SK-N-SH treated with all-trans-retinoic acid at 6 μM for 48 hours (cell line): ENCODE measurements around the gene KIF22.
"Not testable (repeated sequence)": the region's sequence is repeated elsewhere in the genome, so short reads cannot be mapped to it uniquely, and the experiment has no call there.

Experiments
- ATAC-seq: fragments of 200-7000 bp; cut with Tn5 transposase; 3 replicates; pipeline ENCODE4 v1.9.1; 2020; ENCODE audit warnings: mild to moderate bottlenecking, moderate library complexity
- ARNTL ChIP-seq: fragments of 450-650 bp; formaldehyde crosslinking; IDR thresholded peaks from 2 replicates; pipeline ENCODE4 v1.5.0; 2020; ENCODE audit warnings: low read depth, mild to moderate bottlenecking, moderate library complexity, borderline replicate concordance
- BACH2 ChIP-seq: fragments of 250-450 bp; sonication (Bioruptor Pico); IDR thresholded peaks from 2 replicates; pipeline ENCODE4 v1.9.0; 2021; ENCODE audit warnings: mild to moderate bottlenecking, borderline replicate concordance
- CSDC2 ChIP-seq: fragments of 250-450 bp; sonication (Bioruptor Pico); IDR thresholded peaks from 2 replicates; pipeline ENCODE4 v1.5.0; 2020; ENCODE audit warnings: mild to moderate bottlenecking, moderate library complexity
- ESRRG ChIP-seq: fragments of 250-450 bp; sonication (Bioruptor Pico); IDR thresholded peaks from 2 replicates; pipeline ENCODE4 v1.6.1; 2021; ENCODE audit warnings: mild to moderate bottlenecking
- GLIS3 ChIP-seq: fragments of 250-450 bp; sonication (Bioruptor Pico); IDR thresholded peaks from 2 replicates; pipeline ENCODE4 v1.5.0; 2020; ENCODE audit warnings: mild to moderate bottlenecking, moderate library complexity
- ISL1 ChIP-seq: fragments of 250-450 bp; sonication (Bioruptor Pico); IDR thresholded peaks from 2 replicates; pipeline ENCODE4 v2.1.2; 2022; ENCODE audit warnings: mild to moderate bottlenecking, moderate library complexity
- OSR1 ChIP-seq: fragments of 250-450 bp; sonication (Bioruptor Pico); IDR thresholded peaks from 2 replicates; pipeline ENCODE4 v1.8.0; 2022; ENCODE audit warnings: moderate library complexity, mild to moderate bottlenecking, inconsistent platforms
- PPARA ChIP-seq: fragments of 250-450 bp; sonication (Bioruptor Pico); IDR thresholded peaks from 2 replicates; pipeline ENCODE4 v1.5.0; 2020; ENCODE audit warnings: mild to moderate bottlenecking, borderline replicate concordance
- SNAI2 ChIP-seq: fragments of 250-450 bp; sonication (Bioruptor Pico); IDR thresholded peaks from 2 replicates; pipeline ENCODE4 v1.5.0; 2020; ENCODE audit warnings: mild to moderate bottlenecking, moderate library complexity
- TCF4 ChIP-seq: fragments of 250-450 bp; sonication (Bioruptor Pico); IDR thresholded peaks from 2 replicates; pipeline ENCODE4 v1.8.0; 2021; ENCODE audit warnings: mild to moderate bottlenecking, moderate library complexity, borderline replicate concordance
- TOX ChIP-seq: fragments of 250-450 bp; sonication (Bioruptor Pico); IDR thresholded peaks from 2 replicates; pipeline ENCODE4 v1.8.0; 2021; ENCODE audit warnings: mild to moderate bottlenecking, moderate library complexity, borderline replicate concordance
- ZC3H10 ChIP-seq: fragments of 250-450 bp; sonication (Bioruptor Pico); IDR thresholded peaks from 2 replicates; pipeline ENCODE4 v1.5.1; 2021; ENCODE audit warnings: mild to moderate bottlenecking, moderate library complexity
- ZFP3 ChIP-seq: fragments of 250-450 bp; sonication (Bioruptor Pico); IDR thresholded peaks from 2 replicates; pipeline ENCODE4 v1.5.0; 2020; ENCODE audit warnings: mild to moderate bottlenecking, moderate library complexity
- ZFP30 ChIP-seq: fragments of 450-650 bp; formaldehyde crosslinking; IDR thresholded peaks from 2 replicates; pipeline ENCODE4 v1.5.0; 2022; ENCODE audit warnings: mild to moderate bottlenecking, moderate library complexity
- ZNF565 ChIP-seq: fragments of 450-650 bp; formaldehyde crosslinking; conservative IDR thresholded peaks from 2 replicates; pipeline ENCODE4 v1.5.0; 2020; ENCODE audit warnings: low read depth, mild to moderate bottlenecking, moderate library complexity
- ZNF70 ChIP-seq: fragments of 450-650 bp; formaldehyde crosslinking; IDR thresholded peaks from 2 replicates; pipeline ENCODE4 v1.5.0; 2020; ENCODE audit warnings: mild to moderate bottlenecking, moderate library complexity
- ZNF8 ChIP-seq: fragments of 450-650 bp; formaldehyde crosslinking; IDR thresholded peaks from 2 replicates; pipeline ENCODE4 v1.5.0; 2020; ENCODE audit warnings: mild to moderate bottlenecking, moderate library complexity
- TF ChIP-seq, protein P1 (sequence below): fragments of 250-450 bp; sonication (Bioruptor Pico); IDR thresholded peaks from 2 replicates; pipeline ENCODE4 v1.8.0; 2020; ENCODE audit warnings: mild to moderate bottlenecking, moderate library complexity, borderline replicate concordance
- TF ChIP-seq, protein P2 (sequence below): fragments of 250-450 bp; sonication (Bioruptor Pico); IDR thresholded peaks from 2 replicates; pipeline ENCODE4 v1.5.1; 2021; ENCODE audit warnings: mild to moderate bottlenecking, moderate library complexity
- TF ChIP-seq, protein P3 (sequence below): fragments of 250-450 bp; sonication (Bioruptor Pico); IDR thresholded peaks from 2 replicates; pipeline ENCODE4 v1.5.1; 2020; ENCODE audit warnings: low read depth, mild to moderate bottlenecking, moderate library complexity
- TF ChIP-seq, protein P4 (sequence below): fragments of 250-450 bp; sonication (Bioruptor Pico); IDR thresholded peaks from 2 replicates; pipeline ENCODE4 v1.5.0; 2020; ENCODE audit warnings: mild to moderate bottlenecking, moderate library complexity

The KIF22 gene

DNA sequence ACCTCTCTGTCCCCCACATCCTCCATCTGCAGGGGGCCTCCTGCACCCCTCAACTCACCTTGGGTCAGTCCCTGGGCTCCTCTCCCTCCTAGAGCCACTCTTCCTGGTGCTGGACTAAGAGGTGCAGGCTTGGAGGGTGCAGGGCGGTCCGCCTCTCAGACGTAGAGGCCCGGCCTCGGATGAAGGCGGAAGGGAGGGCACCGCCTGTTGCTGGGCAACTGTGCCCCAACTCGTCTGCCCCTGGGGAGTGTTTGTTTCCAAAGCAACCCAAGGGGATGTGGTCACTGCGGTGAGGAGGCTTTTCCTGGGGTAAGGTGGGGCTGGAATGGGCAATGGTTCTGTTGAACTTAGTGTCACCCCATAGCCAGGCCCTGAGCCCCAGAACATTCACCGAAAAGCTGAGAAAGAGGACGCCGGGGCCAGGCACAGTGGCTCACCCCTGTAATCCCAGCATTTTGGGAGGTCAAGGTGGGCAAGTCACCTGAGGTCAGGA lies 44.7 kb upstream of the KIF22 start, which contains the start of gene C16orf54:
C16orf54 (minus strand) TSS at position 138 of the 493 bp plus-strand sequence. CDS start 1,039 bp downstream, outside the sequence.
- TF ChIP-seq GLIS3 (no peak), ZC3H10 (no peak), OSR1 (CRISPR knock-in tag) (no peak), ESRRG (CRISPR knock-in tag) (no peak), ZNF8 (CRISPR knock-in tag) (no peak), PPARA (no peak), TOX (CRISPR knock-in tag) (no peak), ZFP3 (CRISPR knock-in tag) (no peak), SNAI2 (CRISPR knock-in tag) (no peak), BACH2 (CRISPR knock-in tag) (no peak), ISL1 (CRISPR knock-in tag) (no peak), ZNF70 (CRISPR knock-in tag) (no peak), ZNF565 (CRISPR knock-in tag) (no peak)
- TF ChIP-seq, protein P1, sequence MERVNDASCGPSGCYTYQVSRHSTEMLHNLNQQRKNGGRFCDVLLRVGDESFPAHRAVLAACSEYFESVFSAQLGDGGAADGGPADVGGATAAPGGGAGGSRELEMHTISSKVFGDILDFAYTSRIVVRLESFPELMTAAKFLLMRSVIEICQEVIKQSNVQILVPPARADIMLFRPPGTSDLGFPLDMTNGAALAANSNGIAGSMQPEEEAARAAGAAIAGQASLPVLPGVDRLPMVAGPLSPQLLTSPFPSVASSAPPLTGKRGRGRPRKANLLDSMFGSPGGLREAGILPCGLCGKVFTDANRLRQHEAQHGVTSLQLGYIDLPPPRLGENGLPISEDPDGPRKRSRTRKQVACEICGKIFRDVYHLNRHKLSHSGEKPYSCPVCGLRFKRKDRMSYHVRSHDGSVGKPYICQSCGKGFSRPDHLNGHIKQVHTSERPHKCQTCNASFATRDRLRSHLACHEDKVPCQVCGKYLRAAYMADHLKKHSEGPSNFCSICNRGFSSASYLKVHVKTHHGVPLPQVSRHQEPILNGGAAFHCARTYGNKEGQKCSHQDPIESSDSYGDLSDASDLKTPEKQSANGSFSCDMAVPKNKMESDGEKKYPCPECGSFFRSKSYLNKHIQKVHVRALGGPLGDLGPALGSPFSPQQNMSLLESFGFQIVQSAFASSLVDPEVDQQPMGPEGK (CRISPR knock-in tag), result no peak
- TF ChIP-seq, protein P2, sequence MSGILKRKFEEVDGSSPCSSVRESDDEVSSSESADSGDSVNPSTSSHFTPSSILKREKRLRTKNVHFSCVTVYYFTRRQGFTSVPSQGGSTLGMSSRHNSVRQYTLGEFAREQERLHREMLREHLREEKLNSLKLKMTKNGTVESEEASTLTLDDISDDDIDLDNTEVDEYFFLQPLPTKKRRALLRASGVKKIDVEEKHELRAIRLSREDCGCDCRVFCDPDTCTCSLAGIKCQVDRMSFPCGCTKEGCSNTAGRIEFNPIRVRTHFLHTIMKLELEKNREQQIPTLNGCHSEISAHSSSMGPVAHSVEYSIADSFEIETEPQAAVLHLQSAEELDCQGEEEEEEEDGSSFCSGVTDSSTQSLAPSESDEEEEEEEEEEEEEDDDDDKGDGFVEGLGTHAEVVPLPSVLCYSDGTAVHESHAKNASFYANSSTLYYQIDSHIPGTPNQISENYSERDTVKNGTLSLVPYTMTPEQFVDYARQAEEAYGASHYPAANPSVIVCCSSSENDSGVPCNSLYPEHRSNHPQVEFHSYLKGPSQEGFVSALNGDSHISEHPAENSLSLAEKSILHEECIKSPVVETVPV (CRISPR knock-in tag), result no peak
- TF ChIP-seq, protein P3, sequence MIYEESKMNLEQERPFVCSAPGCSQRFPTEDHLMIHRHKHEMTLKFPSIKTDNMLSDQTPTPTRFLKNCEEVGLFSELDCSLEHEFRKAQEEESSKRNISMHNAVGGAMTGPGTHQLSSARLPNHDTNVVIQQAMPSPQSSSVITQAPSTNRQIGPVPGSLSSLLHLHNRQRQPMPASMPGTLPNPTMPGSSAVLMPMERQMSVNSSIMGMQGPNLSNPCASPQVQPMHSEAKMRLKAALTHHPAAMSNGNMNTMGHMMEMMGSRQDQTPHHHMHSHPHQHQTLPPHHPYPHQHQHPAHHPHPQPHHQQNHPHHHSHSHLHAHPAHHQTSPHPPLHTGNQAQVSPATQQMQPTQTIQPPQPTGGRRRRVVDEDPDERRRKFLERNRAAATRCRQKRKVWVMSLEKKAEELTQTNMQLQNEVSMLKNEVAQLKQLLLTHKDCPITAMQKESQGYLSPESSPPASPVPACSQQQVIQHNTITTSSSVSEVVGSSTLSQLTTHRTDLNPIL, result no peak
- ATAC-seq, result no peak

DNA sequence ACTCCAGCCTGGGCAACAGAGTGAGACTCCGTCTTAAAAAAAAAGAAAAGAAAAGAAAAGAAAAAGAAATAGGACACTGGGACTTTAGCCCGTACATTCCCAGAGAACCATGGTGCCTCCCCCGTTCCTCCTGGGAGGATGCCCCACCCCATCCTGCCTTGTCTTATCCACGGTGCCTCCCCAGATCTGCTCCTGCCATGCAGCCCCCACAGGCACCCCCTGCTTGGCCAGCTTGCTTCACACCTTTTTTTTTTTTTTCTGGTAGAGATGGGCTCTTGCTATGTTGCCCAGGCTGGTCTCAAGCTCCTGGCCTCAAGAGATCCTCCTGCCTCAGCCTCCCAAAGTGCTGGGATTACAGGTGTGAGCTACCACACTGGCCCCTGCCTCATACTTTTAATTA lies 44.0 kb upstream of the KIF22 start:
- not testable (repeated sequence) for ATAC-seq

DNA sequence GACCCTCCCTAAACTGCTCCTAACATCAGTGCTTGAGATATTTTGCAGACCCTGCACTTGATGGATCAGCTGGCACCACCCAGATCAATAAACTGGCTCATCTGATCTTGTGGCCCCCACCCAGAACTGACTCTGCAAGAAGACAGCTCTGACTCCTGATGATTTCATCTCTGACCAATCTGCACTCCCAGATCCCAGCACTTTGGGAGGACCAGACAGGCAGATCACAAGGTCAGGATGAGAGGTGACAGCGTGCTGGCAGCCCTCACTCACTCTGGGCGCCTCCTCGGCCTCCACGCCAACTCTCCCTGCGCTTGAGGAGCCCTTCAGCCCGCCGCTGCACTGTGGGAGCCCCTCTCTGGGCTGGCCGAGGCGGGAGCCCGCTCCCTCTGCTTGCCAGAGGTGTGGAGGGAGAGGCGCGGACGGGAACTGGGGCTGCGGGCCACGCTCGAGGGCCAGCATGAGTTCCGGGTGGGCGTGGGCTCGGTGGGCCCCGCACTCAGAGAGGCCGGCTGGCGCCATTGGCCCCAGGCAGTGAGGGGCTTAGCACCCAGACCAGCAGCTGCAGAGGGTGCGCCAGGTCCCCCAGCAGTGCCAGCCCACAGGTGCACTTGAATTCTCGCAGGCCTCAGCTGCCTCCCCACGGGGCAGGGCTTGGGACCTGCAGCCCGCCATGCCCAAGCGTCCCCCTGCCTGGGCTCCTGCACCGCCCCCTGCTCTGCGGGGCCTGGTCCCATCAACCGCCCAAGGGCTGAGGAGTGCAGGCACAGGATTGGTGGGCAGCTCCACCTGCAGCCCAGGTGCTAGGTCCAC lies 42.4 kb upstream of the KIF22 start:
- TF ChIP-seq ISL1 (CRISPR knock-in tag) (no peak), TCF4 (no peak), ZNF8 (CRISPR knock-in tag) (no peak), TOX (CRISPR knock-in tag) (no peak), ARNTL (CRISPR knock-in tag) (no peak), ZFP3 (CRISPR knock-in tag) (no peak), ZNF565 (CRISPR knock-in tag) (no peak), ZC3H10 (no peak), OSR1 (CRISPR knock-in tag) (no peak), ZFP30 (no peak), BACH2 (CRISPR knock-in tag) (no peak), ESRRG (CRISPR knock-in tag) (no peak), PPARA (no peak), SNAI2 (CRISPR knock-in tag) (no peak), CSDC2 (CRISPR knock-in tag) (no peak)
- TF ChIP-seq, protein P4, sequence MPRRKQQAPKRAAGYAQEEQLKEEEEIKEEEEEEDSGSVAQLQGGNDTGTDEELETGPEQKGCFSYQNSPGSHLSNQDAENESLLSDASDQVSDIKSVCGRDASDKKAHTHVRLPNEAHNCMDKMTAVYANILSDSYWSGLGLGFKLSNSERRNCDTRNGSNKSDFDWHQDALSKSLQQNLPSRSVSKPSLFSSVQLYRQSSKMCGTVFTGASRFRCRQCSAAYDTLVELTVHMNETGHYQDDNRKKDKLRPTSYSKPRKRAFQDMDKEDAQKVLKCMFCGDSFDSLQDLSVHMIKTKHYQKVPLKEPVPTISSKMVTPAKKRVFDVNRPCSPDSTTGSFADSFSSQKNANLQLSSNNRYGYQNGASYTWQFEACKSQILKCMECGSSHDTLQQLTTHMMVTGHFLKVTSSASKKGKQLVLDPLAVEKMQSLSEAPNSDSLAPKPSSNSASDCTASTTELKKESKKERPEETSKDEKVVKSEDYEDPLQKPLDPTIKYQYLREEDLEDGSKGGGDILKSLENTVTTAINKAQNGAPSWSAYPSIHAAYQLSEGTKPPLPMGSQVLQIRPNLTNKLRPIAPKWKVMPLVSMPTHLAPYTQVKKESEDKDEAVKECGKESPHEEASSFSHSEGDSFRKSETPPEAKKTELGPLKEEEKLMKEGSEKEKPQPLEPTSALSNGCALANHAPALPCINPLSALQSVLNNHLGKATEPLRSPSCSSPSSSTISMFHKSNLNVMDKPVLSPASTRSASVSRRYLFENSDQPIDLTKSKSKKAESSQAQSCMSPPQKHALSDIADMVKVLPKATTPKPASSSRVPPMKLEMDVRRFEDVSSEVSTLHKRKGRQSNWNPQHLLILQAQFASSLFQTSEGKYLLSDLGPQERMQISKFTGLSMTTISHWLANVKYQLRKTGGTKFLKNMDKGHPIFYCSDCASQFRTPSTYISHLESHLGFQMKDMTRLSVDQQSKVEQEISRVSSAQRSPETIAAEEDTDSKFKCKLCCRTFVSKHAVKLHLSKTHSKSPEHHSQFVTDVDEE (CRISPR knock-in tag), result no peak
- TF ChIP-seq, protein P2 (CRISPR knock-in tag), result no peak
- TF ChIP-seq, protein P3, result no peak
- TF ChIP-seq, protein P1 (CRISPR knock-in tag), result no peak
- no peak for ATAC-seq

DNA sequence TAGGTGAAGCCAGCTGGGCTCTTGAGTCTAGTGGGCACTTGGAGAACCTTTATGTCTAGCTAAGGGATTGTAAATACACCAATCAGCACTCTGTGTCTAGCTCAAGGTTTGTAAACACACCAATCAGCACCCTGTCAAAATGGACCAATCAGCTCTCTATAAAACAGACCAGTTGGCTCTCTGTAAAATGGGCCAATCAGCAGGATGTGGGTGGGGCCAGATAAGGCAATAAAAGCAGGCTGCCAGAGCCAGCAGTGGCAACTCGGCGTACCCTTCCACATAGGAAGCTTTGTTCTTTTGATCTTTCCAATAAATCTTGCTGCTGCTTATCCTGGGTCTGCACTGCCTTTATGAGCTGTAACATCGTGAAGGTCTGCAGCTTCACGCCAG lies 41.8 kb upstream of the KIF22 start:
- ATAC-seq, result not testable (repeated sequence)
